CD4-positive, alpha-beta memory T cell (primary cell): ENCODE data around the gene TTC33. TPM values are rescaled to one million over a fixed set of nuclear protein-coding genes. Genes with fewer than 3 reads are reported as not detected.

ENCODE experiments used
- CTCF ChIA-PET: fragments of 350-600 bp; sonication (Branson Sonifier 250); formaldehyde crosslinking; loops from one replicate; lab custom pipeline; 2021; ENCODE audit warnings: inconsistent platforms; ENCODE audit not compliant: partially characterized antibody; lab: Charles Lee
- POLR2A ChIA-PET: fragments of 350-600 bp; sonication (Branson Sonifier 250); formaldehyde crosslinking; loops from one replicate; lab custom pipeline; 2021; ENCODE audit not compliant: partially characterized antibody; lab: Charles Lee
- DNase-seq, 5 donors: peaks; one replicate each; pipeline versions ENCODE4 v3.0.0 to v3.0.0-alpha.2; 2020 to 2022; ENCODE audit warnings: mixed read lengths in 1 of 5
- H3K27ac ChIP-seq: one replicate; pipeline ENCODE4 v1.7.0; 2013; ENCODE audit warnings: low read depth, low read length
- H3K27me3 ChIP-seq: 2 replicates; pipeline ENCODE4 v1.7.0; 2013; ENCODE audit warnings: mild to moderate bottlenecking, low read length, moderate library complexity; ENCODE audit not compliant: insufficient read depth
- H3K36me3 ChIP-seq: 2 replicates; pipeline ENCODE4 v1.7.0; 2013; ENCODE audit warnings: mild to moderate bottlenecking, low read length, moderate library complexity; ENCODE audit not compliant: insufficient read depth
- H3K4me1 ChIP-seq: 2 replicates; pipeline ENCODE4 v1.7.0; 2013; ENCODE audit warnings: mild to moderate bottlenecking, low read length, moderate library complexity; ENCODE audit not compliant: insufficient read depth
- H3K4me3 ChIP-seq, 2 donors: one replicate each; pipeline ENCODE4 v1.7.0; 2013; ENCODE audit warnings: low read length in 2 of 2, mild to moderate bottlenecking in 1 of 2
- H3K9me3 ChIP-seq, 2 donors: one replicate each; pipeline ENCODE4 v1.7.0; 2013; ENCODE audit warnings: low read length in 2 of 2, control low read depth in 1 of 2; ENCODE audit not compliant: control insufficient read depth in 1 of 2
- H3K27ac Mint-ChIP-seq, 7 donors: one replicate each; pipeline ENCODE4 v1.8.0; 2020 to 2021; ENCODE audit warnings: mixed read lengths in 7 of 7, mild to moderate bottlenecking in 6 of 7, inconsistent platforms in 3 of 7, moderate library complexity in 3 of 7
- H3K27me3 Mint-ChIP-seq, 2 donors: one replicate each; pipeline ENCODE4 v1.8.0; 2020 to 2021; ENCODE audit warnings: mixed read lengths in 2 of 2
- H3K36me3 Mint-ChIP-seq, 2 donors: one replicate each; pipeline ENCODE4 v1.8.0; 2020 to 2021; ENCODE audit warnings: mixed read lengths in 2 of 2, inconsistent platforms in 1 of 2, mild to moderate bottlenecking in 1 of 2
- H3K4me1 Mint-ChIP-seq, 4 donors: one replicate each; pipeline ENCODE4 v1.8.0; 2020 to 2021; ENCODE audit warnings: mixed read lengths in 4 of 4, mild to moderate bottlenecking in 1 of 4
- H3K4me3 Mint-ChIP-seq, 8 donors: one replicate each; pipeline ENCODE4 v1.8.0; 2020 to 2021; ENCODE audit warnings: mixed read lengths in 8 of 8, mild to moderate bottlenecking in 7 of 8, moderate library complexity in 6 of 8, inconsistent platforms in 3 of 8
- H3K9me3 Mint-ChIP-seq, 8 donors: one replicate each; pipeline ENCODE4 v1.8.0; 2020 to 2021; ENCODE audit warnings: mixed read lengths in 8 of 8, mild to moderate bottlenecking in 5 of 8, inconsistent platforms in 3 of 8, moderate library complexity in 1 of 8
- intact Hi-C: fragments of 100-400 bp; cut with micrococcal nuclease; formaldehyde crosslinking; loops from one replicate; pipeline ENCODE4 v1.15.1; 2023
- polyA plus RNA-seq, 2 donors: library from polyadenylated mRNA; unstranded; fragments of 300-500 nt; fragmentation: Illumina TruSeq; gene quantifications; one replicate each; pipeline ENCODE4 v1.2.3, GENCODE V29; 2021
- total RNA-seq, 2 experiments: library from RNA; stranded (reverse); gene quantifications; one replicate each; pipeline ENCODE4 v1.2.3, GENCODE V29; 2021

TTC33 gene
- total and polyA plus RNA-seq, 4 experiments from 2014 or later = 13.2 to 17.2 (median 15.7) TPM

- intact Hi-C loops = no loop called here
- no peaks in the 10 kb centered on the region for H3K27me3 ChIP-seq
- Mint-ChIP-seq H3K27me3 (peaks cover 0 to 1% of the 10 kb centered on the region in 2 donors), H3K27ac (no peak overlapping the region), H3K9me3 (peaks cover 0 to 4% (median 0%) of the 10 kb centered on the region in 8 donors), H3K36me3 (no peaks in the 10 kb centered on the region), H3K4me3 (no peak overlapping the region), H3K4me1 (peaks cover 6 to 25% (median 13%) of the 10 kb centered on the region in 4 donors)
- no peak overlapping the region for H3K27ac ChIP-seq
- H3K36me3 ChIP-seq = no peaks in the 10 kb centered on the region
- peaks cover 12% of the 10 kb centered on the region for H3K4me1 ChIP-seq
- ChIA-PET POLR2A (interaction anchor here (0.5 kb wide), 1 partner anchor 234 kb away, joined by 3 read pairs; no protein-coding TSS in a partner anchor), CTCF (no interaction called here)
- DNase-seq = no peak
- H3K4me3 ChIP-seq = no peak overlapping the region
- H3K9me3 ChIP-seq = no peaks in the 10 kb centered on the region
These were observed 264.1 kb downstream of the TTC33 start for GRCh38 chr5:40491644-40492043.

- H3K27ac Mint-ChIP-seq = peak overlapping the region in 1 of 7 donors; percentile 33
- peaks cover 0 to 1% of the 10 kb centered on the region in 2 donors for H3K27me3 Mint-ChIP-seq
- Histone ChIP-seq H3K36me3 (no peaks in the 10 kb centered on the region), H3K27ac (no peak overlapping the region), H3K4me1 (peaks cover 19% of the 10 kb centered on the region), H3K4me3 (no peak overlapping the region), H3K27me3 (no peaks in the 10 kb centered on the region), H3K9me3 (no peaks in the 10 kb centered on the region)
- H3K9me3 Mint-ChIP-seq = peaks cover 0 to 4% (median 0%) of the 10 kb centered on the region in 8 donors
- H3K36me3 Mint-ChIP-seq = no peaks in the 10 kb centered on the region
- no peak for DNase-seq
- ChIA-PET CTCF (no interaction called here), POLR2A (interaction anchor here (0.7 kb wide), 1 partner anchor 191 kb away, joined by 3 read pairs; no protein-coding TSS in a partner anchor)
- peak overlapping the region in 1 of 8 donors; percentile 5 for H3K4me3 Mint-ChIP-seq
- intact Hi-C loops = no loop called here
- H3K4me1 Mint-ChIP-seq = peaks cover 10 to 30% (median 17%) of the 10 kb centered on the region in 4 donors
These were observed 265.2 kb downstream of the TTC33 start for GRCh38 chr5:40490464-40491111.

GRCh38 chr5:40489421-40489820 is 266.3 kb downstream of the TTC33 start:
- no peaks in the 10 kb centered on the region for H3K36me3 ChIP-seq
- DNase-seq = no peak
- peaks cover 19% of the 10 kb centered on the region for H3K4me1 ChIP-seq
- H3K4me3 ChIP-seq = no peak overlapping the region
- Mint-ChIP-seq H3K9me3 (peaks cover 0 to 4% (median 0%) of the 10 kb centered on the region in 8 donors), H3K27ac (no peak overlapping the region), H3K36me3 (no peaks in the 10 kb centered on the region), H3K27me3 (peaks cover 0 to 1% of the 10 kb centered on the region in 2 donors), H3K4me1 (peaks cover 12 to 30% (median 18%) of the 10 kb centered on the region in 4 donors), H3K4me3 (no peak overlapping the region)
- no peaks in the 10 kb centered on the region for H3K27me3 ChIP-seq
- no peak overlapping the region for H3K27ac ChIP-seq
- intact Hi-C loops = loop anchor here (5.0 kb wide), 1 partner anchor 47 kb away; no protein-coding TSS in a partner anchor
- no peaks in the 10 kb centered on the region for H3K9me3 ChIP-seq
- POLR2A ChIA-PET = no interaction called here
- CTCF ChIA-PET = interaction anchor here (0.7 to 1.2 kb wide), 2 partner anchors 155 to 196 kb away, joined by 3 read pairs; no protein-coding TSS in a partner anchor

- no peaks in the 10 kb centered on the region for H3K27me3 ChIP-seq
- ChIA-PET POLR2A (interaction anchor here (0.7 kb wide), 1 partner anchor 203 kb away, joined by 3 read pairs; no protein-coding TSS in a partner anchor), CTCF (interaction anchor here (1.1 kb wide), 1 partner anchor 24 kb away, joined by 3 read pairs; no protein-coding TSS in a partner anchor)
- Mint-ChIP-seq H3K4me3 (peak overlapping the region in 6 of 8 donors; percentile 1 to 57 (median 22)), H3K36me3 (no peaks in the 10 kb centered on the region), H3K27me3 (no peaks in the 10 kb centered on the region), H3K9me3 (no peaks in the 10 kb centered on the region), H3K4me1 (peaks cover 12 to 30% (median 20%) of the 10 kb centered on the region in 4 donors), H3K27ac (peak overlapping the region; percentile 31 to 94 (median 88))
- no peaks in the 10 kb centered on the region for H3K9me3 ChIP-seq
- DNase-seq = peak; percentile 51 to 83 (median 71)
- intact Hi-C loops = loop anchor here (1.0 to 5.0 kb wide), 2 partner anchors 44 to 76 kb away; no protein-coding TSS in a partner anchor
- H3K4me3 ChIP-seq = no peak overlapping the region
- no peak overlapping the region for H3K27ac ChIP-seq
- H3K36me3 ChIP-seq = no peaks in the 10 kb centered on the region
- peaks cover 19% of the 10 kb centered on the region for H3K4me1 ChIP-seq
These were observed 269.1 kb downstream of the TTC33 start for GRCh38 chr5:40486437-40487275.

- H3K36me3 Mint-ChIP-seq = no peaks in the 10 kb centered on the region
- DNase-seq = no peak
- ChIA-PET CTCF (no interaction called here), POLR2A (no interaction called here)
- peaks cover 15 to 30% (median 25%) of the 10 kb centered on the region in 4 donors for H3K4me1 Mint-ChIP-seq
- H3K4me3 ChIP-seq = no peak overlapping the region
- H3K27me3 ChIP-seq = no peaks in the 10 kb centered on the region
- no peak overlapping the region for H3K27ac ChIP-seq
- no peak overlapping the region for H3K4me3 Mint-ChIP-seq
- no peaks in the 10 kb centered on the region for H3K9me3 Mint-ChIP-seq
- H3K9me3 ChIP-seq = no peaks in the 10 kb centered on the region
- intact Hi-C loops = loop anchor here (5.0 kb wide), 1 partner anchor 43 kb away; no protein-coding TSS in a partner anchor
- H3K27ac Mint-ChIP-seq = peak overlapping the region in 3 of 7 donors; percentile 8 to 37 (median 32)
- H3K36me3 ChIP-seq = no peaks in the 10 kb centered on the region
- peaks cover 15% of the 10 kb centered on the region for H3K4me1 ChIP-seq
- no peaks in the 10 kb centered on the region for H3K27me3 Mint-ChIP-seq
These were observed 270.5 kb downstream of the TTC33 start for GRCh38 chr5:40485021-40485998.

- H3K9me3 Mint-ChIP-seq = no peaks in the 10 kb centered on the region
- H3K27ac Mint-ChIP-seq = peak overlapping the region in 3 of 7 donors; percentile 0 to 50 (median 31)
- CTCF ChIA-PET = no interaction called here
- H3K27me3 Mint-ChIP-seq = no peaks in the 10 kb centered on the region
- POLR2A ChIA-PET = no interaction called here
- Histone ChIP-seq H3K27ac (no peak overlapping the region), H3K9me3 (no peaks in the 10 kb centered on the region), H3K4me1 (peaks cover 14% of the 10 kb centered on the region), H3K4me3 (no peak overlapping the region), H3K36me3 (no peaks in the 10 kb centered on the region), H3K27me3 (no peaks in the 10 kb centered on the region)
- no peak overlapping the region for H3K4me3 Mint-ChIP-seq
- H3K4me1 Mint-ChIP-seq = peaks cover 16 to 34% (median 26%) of the 10 kb centered on the region in 4 donors
- no peak for DNase-seq
- H3K36me3 Mint-ChIP-seq = no peaks in the 10 kb centered on the region
- intact Hi-C loops = no loop called here
These were observed 271.3 kb downstream of the TTC33 start for GRCh38 chr5:40484495-40484894.
